Large intestine (tissue), 3 donors: Measurements from ENCODE around the gene LRP1. TPM values are rescaled to one million over a fixed set of nuclear protein-coding genes. Genes with fewer than 3 reads are reported as not detected.

Experiments
- DNase-seq, 2 donors: peaks; one replicate each; pipeline versions ENCODE4 v3.0.0 to v3.0.0-alpha.2; 2013
- H3K27ac ChIP-seq: one replicate; pipeline ENCODE4 v1.5.1; 2013; ENCODE audit warnings: low read length
- H3K27me3 ChIP-seq: 2 replicates; pipeline ENCODE4 v1.6.1; 2013; ENCODE audit warnings: low read length; ENCODE audit not compliant: control insufficient read depth, insufficient read depth
- H3K36me3 ChIP-seq: 2 replicates; pipeline ENCODE4 v1.6.1; 2013; ENCODE audit warnings: low read length; ENCODE audit not compliant: control insufficient read depth, insufficient read depth
- H3K4me1 ChIP-seq: one replicate; pipeline ENCODE4 v1.6.1; 2013; ENCODE audit warnings: low read length; ENCODE audit not compliant: control insufficient read depth, insufficient read depth
- H3K4me3 ChIP-seq: one replicate; pipeline ENCODE4 v1.5.1; 2013; ENCODE audit warnings: low read length
- H3K9me3 ChIP-seq: one replicate; pipeline ENCODE4 v1.6.1; 2013; ENCODE audit warnings: mild to moderate bottlenecking, low read depth, low read length, moderate library complexity; ENCODE audit not compliant: control insufficient read depth
- WGBS: methylation state at CpG from one replicate; pipeline ENCODE4 v1.1.5; 2013; ENCODE audit warnings: low lambda C conversion rate; ENCODE audit not compliant: insufficient coverage; 5-methylcytosine and 5-hydroxymethylcytosine counted together
- polyA plus RNA-seq: library from polyadenylated mRNA; unstranded; fragments of 120-200 nt; gene quantifications from one replicate; pipeline ENCODE4 v1.2.1, GENCODE V29; 2013

LRP1 gene
- polyA plus RNA-seq, 1 donor = 100 TPM

GRCh38 chr12:57193706-57194245 is 65.5 kb downstream of the LRP1 start:
- H3K27ac ChIP-seq = no peak overlapping the region
- no peak for DNase-seq
- no peaks in the 10 kb centered on the region for H3K27me3 ChIP-seq
- H3K9me3 ChIP-seq = no peaks in the 10 kb centered on the region
- no peak overlapping the region for H3K4me3 ChIP-seq
- H3K36me3 ChIP-seq = peaks cover 100% of the 10 kb centered on the region
- WGBS = no CpG with 5 or more reads among the region's 19 CpGs
- H3K4me1 ChIP-seq = no peaks in the 10 kb centered on the region

GRCh38 chr12:57194253-57194652 is 66.0 kb downstream of the LRP1 start:
- peaks cover 100% of the 10 kb centered on the region for H3K36me3 ChIP-seq
- H3K4me1 ChIP-seq = no peaks in the 10 kb centered on the region
- H3K9me3 ChIP-seq = no peaks in the 10 kb centered on the region
- no peaks in the 10 kb centered on the region for H3K27me3 ChIP-seq
- no peak for DNase-seq
- no peak overlapping the region for H3K4me3 ChIP-seq
- no CpG with 5 or more reads among the region's 18 CpGs for WGBS
- no peak overlapping the region for H3K27ac ChIP-seq

- Histone ChIP-seq H3K27me3 (no peaks in the 10 kb centered on the region), H3K27ac (no peak overlapping the region), H3K9me3 (no peaks in the 10 kb centered on the region), H3K36me3 (peaks cover 100% of the 10 kb centered on the region), H3K4me3 (no peak overlapping the region), H3K4me1 (no peaks in the 10 kb centered on the region)
- no CpG with 5 or more reads among the region's 19 CpGs for WGBS
- no peak for DNase-seq
Observed at GRCh38 chr12:57195186-57195585, 66.9 kb downstream of the LRP1 start.

- H3K36me3 ChIP-seq = peaks cover 99% of the 10 kb centered on the region
- no peak for DNase-seq
- no peaks in the 10 kb centered on the region for H3K27me3 ChIP-seq
- H3K4me3 ChIP-seq = no peak overlapping the region
- no CpG with 5 or more reads among the region's 34 CpGs for WGBS
- H3K9me3 ChIP-seq = no peaks in the 10 kb centered on the region
- H3K4me1 ChIP-seq = no peaks in the 10 kb centered on the region
- no peak overlapping the region for H3K27ac ChIP-seq
Observed at GRCh38 chr12:57195611-57196371, 67.5 kb downstream of the LRP1 start.

- no peak for DNase-seq
- Histone ChIP-seq H3K27me3 (no peaks in the 10 kb centered on the region), H3K27ac (no peak overlapping the region), H3K36me3 (peaks cover 99% of the 10 kb centered on the region), H3K4me1 (no peaks in the 10 kb centered on the region), H3K4me3 (no peak overlapping the region), H3K9me3 (no peaks in the 10 kb centered on the region)
- WGBS = no CpG with 5 or more reads among the region's 4 CpGs
Observed at GRCh38 chr12:57196439-57196838, 68.2 kb downstream of the LRP1 start.

GRCh38 chr12:57196956-57197355 is 68.7 kb downstream of the LRP1 start:
- H3K27me3 ChIP-seq = no peaks in the 10 kb centered on the region
- WGBS = no CpG with 5 or more reads among the region's 22 CpGs
- H3K27ac ChIP-seq = no peak overlapping the region
- DNase-seq = no peak
- no peaks in the 10 kb centered on the region for H3K9me3 ChIP-seq
- H3K4me1 ChIP-seq = no peaks in the 10 kb centered on the region
- peaks cover 99% of the 10 kb centered on the region for H3K36me3 ChIP-seq
- H3K4me3 ChIP-seq = no peak overlapping the region

- Histone ChIP-seq H3K4me1 (no peaks in the 10 kb centered on the region), H3K27ac (no peak overlapping the region), H3K4me3 (no peak overlapping the region), H3K27me3 (no peaks in the 10 kb centered on the region), H3K36me3 (peaks cover 98% of the 10 kb centered on the region), H3K9me3 (no peaks in the 10 kb centered on the region)
- DNase-seq = no peak
- WGBS = no CpG with 5 or more reads among the region's 17 CpGs
Observed at GRCh38 chr12:57198329-57198728, 70.0 kb downstream of the LRP1 start.

- no peaks in the 10 kb centered on the region for H3K4me1 ChIP-seq
- no CpG with 5 or more reads among the region's 15 CpGs for WGBS
- no peak overlapping the region for H3K27ac ChIP-seq
- H3K27me3 ChIP-seq = no peaks in the 10 kb centered on the region
- DNase-seq = no peak
- H3K4me3 ChIP-seq = no peak overlapping the region
- H3K9me3 ChIP-seq = no peaks in the 10 kb centered on the region
- peaks cover 98% of the 10 kb centered on the region for H3K36me3 ChIP-seq
Observed at GRCh38 chr12:57199191-57199590, 70.9 kb downstream of the LRP1 start.

GRCh38 chr12:57200497-57200896 is 72.2 kb downstream of the LRP1 start:
- no peaks in the 10 kb centered on the region for H3K4me1 ChIP-seq
- H3K4me3 ChIP-seq = no peak overlapping the region
- no peak for DNase-seq
- peaks cover 97% of the 10 kb centered on the region for H3K36me3 ChIP-seq
- no peaks in the 10 kb centered on the region for H3K27me3 ChIP-seq
- no peak overlapping the region for H3K27ac ChIP-seq
- no peaks in the 10 kb centered on the region for H3K9me3 ChIP-seq
- WGBS = no CpG with 5 or more reads among the region's 15 CpGs

- no CpG with 5 or more reads among the region's 8 CpGs for WGBS
- Histone ChIP-seq H3K27me3 (no peaks in the 10 kb centered on the region), H3K27ac (no peak overlapping the region), H3K36me3 (peaks cover 97% of the 10 kb centered on the region), H3K4me3 (no peak overlapping the region), H3K9me3 (no peaks in the 10 kb centered on the region), H3K4me1 (no peaks in the 10 kb centered on the region)
- no peak for DNase-seq
Observed at GRCh38 chr12:57201219-57201618, 72.9 kb downstream of the LRP1 start.

- no peaks in the 10 kb centered on the region for H3K4me1 ChIP-seq
- H3K9me3 ChIP-seq = no peaks in the 10 kb centered on the region
- WGBS = no CpG with 5 or more reads among the region's 16 CpGs
- H3K27me3 ChIP-seq = no peaks in the 10 kb centered on the region
- DNase-seq = no peak
- H3K4me3 ChIP-seq = no peak overlapping the region
- peaks cover 97% of the 10 kb centered on the region for H3K36me3 ChIP-seq
- no peak overlapping the region for H3K27ac ChIP-seq
Observed at GRCh38 chr12:57201631-57202030, 73.3 kb downstream of the LRP1 start.
